Subcutaneous abdominal adipose tissue (tissue), 5 donors: ENCODE results near the gene DPP6.
"Not testable (repeated sequence)": the region's sequence is repeated elsewhere in the genome, so short reads cannot be mapped to it uniquely, and the experiment has no call there.

Experiments
- H3K27ac ChIP-seq: one replicate; pipeline ENCODE4 v1.7.0; 2013; ENCODE audit warnings: low read depth, mild to moderate bottlenecking, inconsistent platforms, low read length, moderate library complexity
- H3K27me3 ChIP-seq, 5 donors: one replicate each; pipeline ENCODE4 v1.7.0; 2013; ENCODE audit warnings: low read length in 5 of 5, inconsistent platforms in 1 of 5; ENCODE audit not compliant: control insufficient read depth in 5 of 5, insufficient read depth in 4 of 5
- H3K36me3 ChIP-seq, 5 donors: one replicate each; pipeline ENCODE4 v1.7.0; 2013; ENCODE audit warnings: low read length in 5 of 5; ENCODE audit not compliant: control insufficient read depth in 5 of 5, insufficient read depth in 5 of 5
- H3K4me1 ChIP-seq, 5 donors: one replicate each; pipeline ENCODE4 v1.7.0; 2013; ENCODE audit warnings: low read length in 5 of 5, mild to moderate bottlenecking in 3 of 5, moderate library complexity in 1 of 5; ENCODE audit not compliant: control insufficient read depth in 5 of 5, insufficient read depth in 5 of 5
- H3K4me3 ChIP-seq, 5 donors: one replicate each; pipeline ENCODE4 v1.7.0; 2013; ENCODE audit warnings: low read length in 5 of 5, low read depth in 1 of 5
- H3K9ac ChIP-seq, 5 donors: one replicate each; pipeline ENCODE4 v1.7.0; 2013; ENCODE audit warnings: low read length in 5 of 5, mild to moderate bottlenecking in 4 of 5, moderate library complexity in 3 of 5
- H3K9me3 ChIP-seq, 5 donors: one replicate each; pipeline ENCODE4 v1.7.0; 2013; ENCODE audit warnings: low read length in 5 of 5; ENCODE audit not compliant: control insufficient read depth in 5 of 5
- donor health status: healthy.
- donor health status: healthy.
- donor health status: healthy.
- donor health status: healthy.
- donor health status: healthy.

Gene DPP6

GRCh38 chr7:154122720-154123119, 70.5 kb downstream of the DPP6 start:
- not testable (repeated sequence) for H3K36me3 ChIP-seq, H3K27ac ChIP-seq, H3K9ac ChIP-seq, H3K9me3 ChIP-seq, H3K4me1 ChIP-seq, H3K27me3 ChIP-seq, H3K4me3 ChIP-seq

GRCh38 chr7:154123397-154123796, 71.2 kb downstream of the DPP6 start:
- not testable (repeated sequence) for H3K9me3 ChIP-seq, H3K36me3 ChIP-seq

GRCh38 chr7:154129142-154129541, 76.9 kb downstream of the DPP6 start:
- not testable (repeated sequence) for H3K4me1 ChIP-seq, H3K27ac ChIP-seq, H3K9ac ChIP-seq, H3K27me3 ChIP-seq, H3K4me3 ChIP-seq, H3K36me3 ChIP-seq, H3K9me3 ChIP-seq

More at GRCh38 chr7:154123397-154123796, 71.2 kb downstream of the DPP6 start:
- not testable (repeated sequence) for H3K9ac ChIP-seq, H3K4me3 ChIP-seq, H3K27me3 ChIP-seq, H3K4me1 ChIP-seq, H3K27ac ChIP-seq

- not testable (repeated sequence) for H3K36me3 ChIP-seq, H3K27ac ChIP-seq, H3K4me1 ChIP-seq, H3K27me3 ChIP-seq, H3K4me3 ChIP-seq, H3K9me3 ChIP-seq, H3K9ac ChIP-seq
These were observed 80.4 kb downstream of the DPP6 start for GRCh38 chr7:154132617-154133016.

GRCh38 chr7:154133703-154134277, 81.6 kb downstream of the DPP6 start:
- H3K9me3 ChIP-seq, H3K36me3 ChIP-seq, H3K4me3 ChIP-seq, H3K27ac ChIP-seq, H3K9ac ChIP-seq, H3K27me3 ChIP-seq, H3K4me1 ChIP-seq: not testable (repeated sequence)

GRCh38 chr7:154134698-154135097, 82.5 kb downstream of the DPP6 start:
- not testable (repeated sequence) for H3K4me1 ChIP-seq, H3K36me3 ChIP-seq, H3K27ac ChIP-seq, H3K9me3 ChIP-seq, H3K4me3 ChIP-seq, H3K27me3 ChIP-seq, H3K9ac ChIP-seq

- H3K9ac ChIP-seq, H3K27me3 ChIP-seq, H3K4me1 ChIP-seq, H3K4me3 ChIP-seq, H3K36me3 ChIP-seq, H3K27ac ChIP-seq, H3K9me3 ChIP-seq: not testable (repeated sequence)
These were observed 83.4 kb downstream of the DPP6 start for GRCh38 chr7:154135646-154136045.

- not testable (repeated sequence) for H3K27ac ChIP-seq, H3K27me3 ChIP-seq, H3K4me1 ChIP-seq, H3K36me3 ChIP-seq, H3K4me3 ChIP-seq, H3K9me3 ChIP-seq, H3K9ac ChIP-seq
These were observed 93.9 kb downstream of the DPP6 start for GRCh38 chr7:154145922-154146706.

- not testable (repeated sequence) for H3K27ac ChIP-seq, H3K9ac ChIP-seq, H3K4me3 ChIP-seq, H3K27me3 ChIP-seq, H3K36me3 ChIP-seq, H3K9me3 ChIP-seq, H3K4me1 ChIP-seq
These were observed 94.5 kb downstream of the DPP6 start for GRCh38 chr7:154146707-154147038.

GRCh38 chr7:154148791-154149516, 96.8 kb downstream of the DPP6 start:
- not testable (repeated sequence) for H3K36me3 ChIP-seq, H3K27me3 ChIP-seq, H3K9me3 ChIP-seq, H3K4me3 ChIP-seq, H3K27ac ChIP-seq, H3K9ac ChIP-seq, H3K4me1 ChIP-seq
